T-helper 9 cell (primary cell): Measurements from ENCODE around the gene POLR2I.
A peak's percentile ranks its signal among the peaks of the same experiment; 100 is the strongest.
"Not testable (repeated sequence)": the region's sequence is repeated elsewhere in the genome, so short reads cannot be mapped to it uniquely, and the experiment has no call there.

ENCODE experiments used
- DNase-seq: peaks from one replicate; pipeline ENCODE4 v3.0.0-alpha.2; 2020
- total RNA-seq, 2 donors: gene quantifications; one replicate each; lab custom pipeline; 2026; lab: John Stamatoyannopoulos, UW

POLR2I gene
- 8.0 to 20.3 reads per million in 2 donors for total RNA-seq

DNA sequence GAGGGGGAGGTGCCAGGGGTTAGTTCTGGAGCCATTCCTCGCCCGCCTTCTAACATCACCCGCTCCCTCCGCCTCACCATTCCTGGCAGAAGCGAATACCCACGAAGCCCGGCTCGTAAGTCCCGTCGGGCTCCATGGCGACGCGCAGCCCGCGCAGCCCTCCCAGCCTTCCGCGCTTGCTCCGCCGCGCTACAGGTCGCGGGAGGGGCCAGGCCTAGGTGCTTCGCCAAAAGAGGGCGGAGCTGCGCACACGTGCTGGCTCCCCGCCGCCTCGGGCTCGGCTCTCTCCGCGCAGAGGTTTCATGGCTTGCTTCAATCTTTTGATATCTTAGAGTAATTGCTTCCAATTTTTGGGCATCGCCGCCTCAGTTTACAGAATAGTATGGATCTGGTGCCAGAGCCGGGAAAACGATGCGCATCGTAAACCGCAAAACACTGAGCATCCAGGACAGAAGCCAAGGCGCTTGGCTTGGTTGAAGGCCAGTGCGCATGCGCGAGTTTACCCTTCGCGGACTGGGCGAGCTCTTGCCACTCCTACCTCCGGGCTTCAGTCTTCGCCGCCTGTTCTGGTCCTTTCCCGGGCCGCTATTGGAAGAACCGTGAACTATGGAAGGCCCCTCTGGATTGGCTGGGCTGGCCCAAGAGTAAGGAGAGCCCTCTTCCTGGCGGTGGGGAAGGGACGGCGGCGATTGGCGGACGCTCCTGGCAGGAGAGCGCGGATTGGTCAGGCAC lies at the start of gene POLR2I:
TSS of gene POLR2I (minus strand) at position 155 of the 732 bp plus-strand sequence. CDS start at position 136, 19 bp downstream.
- DNase-seq, result peak; percentile 99

DNA sequence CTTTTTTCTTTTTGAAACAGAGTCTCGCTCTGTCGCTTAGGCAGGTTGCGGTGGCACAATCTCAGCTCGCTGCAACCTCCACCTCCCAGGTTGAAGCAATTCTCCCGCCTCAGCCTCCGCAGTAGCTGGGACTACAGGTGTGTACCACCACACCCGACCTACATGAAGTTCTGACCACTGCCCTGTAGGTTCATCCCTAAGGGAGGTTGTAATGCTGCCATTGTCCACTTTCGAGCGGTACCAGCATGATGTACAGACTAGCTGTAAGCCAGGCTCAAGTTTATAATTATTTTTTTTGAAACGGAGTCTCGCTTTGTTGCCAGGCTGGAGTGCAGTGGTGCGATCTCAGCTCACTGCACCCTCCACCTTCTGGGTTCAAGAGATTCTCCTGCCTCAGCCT lies 49.1 kb upstream of the POLR2I start:
- no peak for DNase-seq

DNA sequence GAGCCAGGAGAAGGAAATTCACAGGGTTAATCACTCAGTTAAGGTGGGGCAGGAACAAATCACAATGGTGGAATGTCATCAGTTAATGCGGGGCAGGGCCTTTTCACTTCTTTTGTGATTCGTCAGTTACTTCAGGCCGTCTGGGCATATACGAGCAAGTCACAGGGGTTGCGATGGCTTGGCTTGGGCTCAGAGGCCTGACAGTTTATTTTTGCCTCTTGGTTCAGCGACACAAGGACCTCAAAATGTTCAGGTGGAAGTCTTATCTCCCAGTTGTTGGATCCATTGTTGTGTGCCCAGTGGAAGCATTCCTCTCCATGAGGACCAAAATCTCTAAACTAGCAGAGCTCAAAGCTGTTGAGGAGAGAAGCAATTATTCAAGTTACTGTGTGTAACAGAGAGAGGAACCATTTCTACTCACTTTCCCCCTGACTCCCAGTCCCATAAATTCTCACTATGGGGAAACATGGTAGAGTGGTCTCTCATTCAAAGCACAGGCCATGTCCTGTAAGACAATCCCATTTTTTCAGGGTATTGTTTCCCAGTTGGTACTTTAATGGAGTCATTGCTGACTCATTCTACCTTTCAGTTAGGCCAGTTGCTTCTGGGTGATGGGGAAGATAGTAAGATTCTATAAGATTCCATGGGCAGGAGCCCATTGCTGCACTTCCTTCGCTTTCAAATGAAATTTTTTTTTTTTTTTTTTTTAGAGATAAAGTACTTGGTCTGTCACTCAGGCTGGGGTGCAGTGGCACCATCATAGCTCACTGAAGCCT lies 46.3 kb upstream of the POLR2I start:
- DNase-seq, result no peak

DNA sequence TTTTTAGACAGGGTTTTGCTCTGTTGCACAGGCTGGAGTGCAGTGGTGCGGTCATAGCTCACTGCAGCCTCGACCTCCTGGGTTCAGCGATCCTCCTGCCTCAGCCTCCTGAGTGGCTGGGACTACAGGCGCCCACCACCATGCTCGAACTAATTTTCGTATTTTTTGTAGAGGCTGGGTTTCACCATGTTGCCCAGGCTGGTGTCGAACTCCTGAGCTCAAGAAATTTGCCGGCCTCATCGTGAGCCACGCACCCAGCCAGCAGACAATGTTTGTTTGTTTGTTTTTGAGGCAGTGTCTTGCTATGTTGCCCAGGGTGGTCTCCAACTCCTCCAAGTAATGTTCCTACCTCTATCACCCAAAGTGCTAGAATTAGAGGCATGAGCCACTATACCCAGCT lies 38.5 kb upstream of the POLR2I start:
- DNase-seq, result no peak

DNA sequence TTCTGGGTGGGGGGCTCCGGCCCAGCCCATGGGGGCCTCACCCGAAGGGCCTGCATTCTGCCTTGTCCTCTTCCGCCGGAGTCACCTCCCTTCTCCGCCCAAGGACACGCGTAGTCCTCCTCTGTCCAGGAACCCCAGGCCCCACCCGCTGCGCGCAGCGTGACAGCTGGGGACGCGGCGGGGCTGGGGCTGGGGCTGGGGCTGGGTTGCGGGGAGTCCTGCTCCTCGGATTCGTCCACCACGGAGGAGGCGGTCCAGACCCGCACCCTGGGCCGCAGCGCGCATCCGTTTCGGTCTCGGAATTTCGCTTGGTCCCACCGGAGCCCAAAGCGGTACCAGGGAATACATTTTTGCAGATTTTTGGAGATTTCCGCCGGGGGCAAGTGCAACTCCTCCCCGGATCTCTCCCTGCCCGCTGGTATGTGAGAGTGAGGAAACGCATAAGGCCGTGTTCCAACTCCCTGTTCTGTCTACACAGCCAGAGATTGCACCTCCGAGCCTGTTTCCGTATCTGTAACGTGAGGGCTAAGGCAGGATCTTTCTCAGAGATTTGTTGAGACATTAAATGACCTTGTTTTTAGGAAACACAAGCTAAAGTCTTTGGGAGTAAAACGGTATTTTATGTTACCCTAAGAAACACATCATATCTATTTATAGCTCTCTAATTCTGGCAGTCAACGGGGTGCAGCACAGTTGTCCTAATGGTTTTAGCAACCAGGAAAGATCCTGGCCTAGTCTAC lies 37.8 kb upstream of the POLR2I start, which contains the start of gene COX7A1:
TSS of gene COX7A1 (minus strand) at position 96 of the 740 bp plus-strand sequence. CDS start at position 56, 40 bp downstream.
- no peak for DNase-seq

DNA sequence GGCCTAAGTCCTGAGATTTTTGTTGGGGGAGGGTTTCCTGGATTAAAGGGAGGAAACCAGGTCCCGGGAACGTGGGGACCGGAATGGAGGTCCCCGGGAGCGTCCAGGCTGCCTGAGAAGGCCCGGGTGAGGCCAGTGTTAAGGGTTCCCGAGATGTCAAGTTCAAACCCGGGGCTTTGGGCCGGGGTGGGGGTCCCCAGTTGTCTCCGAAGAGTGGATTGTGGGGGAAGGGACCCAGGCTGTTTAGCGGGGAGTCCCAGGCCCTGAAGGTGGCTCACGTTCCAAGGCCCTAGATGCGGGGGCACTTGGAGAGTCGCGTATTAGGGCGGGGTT lies 37.3 kb upstream of the POLR2I start:
- DNase-seq, result no peak

DNA sequence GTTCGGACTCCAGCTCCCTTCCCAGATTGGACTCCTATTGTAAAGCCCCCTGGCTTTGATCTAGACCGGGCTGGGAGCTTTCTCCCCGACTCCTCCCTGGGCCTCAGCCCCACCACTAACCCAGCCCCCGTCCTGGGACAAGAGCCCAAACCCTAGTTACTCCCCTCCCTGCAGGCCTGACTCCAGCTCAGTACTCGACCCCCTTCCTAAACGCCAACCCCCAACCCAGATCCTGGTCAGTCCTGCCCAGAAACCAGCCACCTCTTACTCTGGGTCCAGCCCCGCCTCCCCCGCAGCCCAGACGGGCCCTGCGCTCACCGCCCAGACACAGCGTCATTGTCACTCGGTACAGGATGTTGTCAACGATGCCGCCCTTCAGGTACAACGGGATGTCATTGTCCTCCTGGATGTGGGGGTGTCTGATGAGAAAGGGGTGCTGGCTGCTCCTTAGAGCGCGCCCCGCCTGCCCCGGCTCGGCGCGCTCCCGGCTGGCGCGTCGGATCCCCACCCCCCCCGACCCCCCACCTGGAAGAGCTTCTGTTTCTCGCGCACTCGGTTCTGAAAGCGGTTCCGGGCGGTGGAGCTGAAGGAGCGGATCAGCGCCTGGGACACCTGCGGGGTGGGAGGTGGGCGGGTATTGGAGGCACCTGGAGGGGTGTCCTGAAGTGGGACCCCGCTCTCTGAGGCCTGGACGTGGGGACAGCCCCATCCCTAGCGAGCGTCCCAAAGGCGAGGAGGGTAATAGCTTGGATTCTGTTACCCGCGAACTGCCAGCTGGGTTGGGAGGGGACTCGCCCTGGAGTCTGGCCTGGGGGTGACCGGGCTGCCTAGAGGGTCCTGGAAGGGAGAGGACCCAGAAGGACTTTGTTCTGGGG lies 36.7 kb upstream of the POLR2I start:
- no peak for DNase-seq

DNA sequence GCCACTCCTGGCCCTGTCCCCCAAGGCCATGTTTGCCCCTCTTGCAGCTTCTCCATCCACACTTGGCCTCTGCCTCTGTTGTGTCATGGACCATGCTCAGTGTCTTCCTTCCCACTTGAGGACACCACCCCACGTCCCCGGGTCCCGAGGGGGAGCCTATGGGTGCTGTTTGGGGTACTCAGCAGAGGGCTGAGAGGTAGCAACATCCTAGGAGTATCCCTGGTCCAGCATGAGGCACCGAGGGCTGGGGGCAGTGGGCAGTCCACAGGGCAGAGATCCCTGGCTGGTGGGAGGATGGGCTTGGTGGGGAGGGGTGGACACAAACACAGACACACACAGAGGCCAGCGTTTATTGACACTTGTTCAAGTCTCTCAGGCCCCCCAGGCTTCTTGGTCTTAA lies 35.9 kb upstream of the POLR2I start:
- DNase-seq, result no peak

DNA sequence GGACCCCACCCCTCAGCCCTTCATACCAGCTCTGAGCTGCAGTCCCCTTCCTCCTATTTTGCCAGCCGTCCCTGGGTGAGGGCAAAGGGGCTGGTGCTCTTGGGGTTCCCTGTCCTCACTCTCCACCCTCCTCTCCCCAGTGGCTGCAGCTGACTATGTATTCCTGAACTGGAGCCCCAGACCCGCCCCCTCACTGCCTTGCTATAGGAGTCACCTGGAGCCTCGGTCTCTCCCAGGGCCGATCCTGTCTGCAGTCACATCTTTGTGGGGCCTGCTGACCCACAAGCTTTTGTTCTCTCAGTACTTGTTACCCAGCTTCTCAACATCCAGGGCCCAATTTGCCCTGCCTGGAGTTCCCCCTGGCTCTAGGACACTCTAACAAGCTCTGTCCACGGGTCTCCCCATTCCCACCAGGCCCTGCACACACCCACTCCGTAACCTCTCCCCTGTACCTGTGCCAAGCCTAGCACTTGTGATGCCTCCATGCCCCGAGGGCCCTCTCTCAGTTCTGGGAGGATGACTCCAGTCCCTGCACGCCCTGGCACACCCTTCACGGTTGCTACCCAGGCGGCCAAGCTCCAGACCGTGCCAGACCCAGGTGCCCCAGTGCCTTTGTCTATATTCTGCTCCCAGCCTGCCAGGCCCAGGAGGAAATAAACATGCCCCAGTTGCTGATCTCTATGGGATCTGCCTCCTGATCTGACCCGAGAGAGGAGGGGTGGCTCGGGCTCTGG lies 35.2 kb upstream of the POLR2I start:
- no peak for DNase-seq

DNA sequence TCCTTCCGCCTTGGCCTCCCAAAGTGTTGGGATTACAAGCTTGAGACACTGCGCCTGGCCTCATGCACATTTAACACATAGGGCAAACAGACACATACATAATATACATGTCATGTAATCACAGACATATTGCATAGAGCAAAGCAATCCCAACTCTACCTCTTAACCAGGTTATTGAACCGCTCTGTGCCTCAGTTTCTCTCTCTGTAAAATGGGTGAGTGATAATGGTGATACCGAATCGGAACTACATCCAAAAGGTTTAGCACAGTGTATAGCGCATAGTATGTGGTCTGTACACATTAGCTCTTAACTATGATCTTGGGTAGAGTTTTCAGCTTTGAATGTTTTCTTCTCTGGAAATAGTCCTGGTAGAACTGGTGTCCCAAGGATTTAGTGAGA lies 29.9 kb upstream of the POLR2I start:
- DNase-seq, result no peak

DNA sequence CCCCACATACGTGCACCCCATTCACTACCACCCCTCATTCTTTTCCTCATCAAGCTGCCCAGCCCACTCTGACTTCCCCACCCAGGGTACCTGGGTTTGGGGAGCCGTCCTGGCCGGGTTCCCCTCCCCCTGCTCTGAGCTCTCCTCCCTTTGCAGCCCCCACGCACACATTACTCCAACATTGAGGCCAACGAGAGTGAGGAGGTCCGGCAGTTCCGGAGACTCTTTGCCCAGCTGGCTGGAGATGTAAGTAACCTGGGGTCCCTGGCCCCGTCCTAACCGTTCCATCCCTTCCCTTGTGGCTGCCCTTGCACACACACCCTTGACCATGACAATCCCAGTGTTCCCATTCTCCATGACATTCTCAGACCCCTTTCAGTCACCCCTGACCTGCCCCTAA lies 27.8 kb upstream of the POLR2I start:
- DNase-seq, result no peak

DNA sequence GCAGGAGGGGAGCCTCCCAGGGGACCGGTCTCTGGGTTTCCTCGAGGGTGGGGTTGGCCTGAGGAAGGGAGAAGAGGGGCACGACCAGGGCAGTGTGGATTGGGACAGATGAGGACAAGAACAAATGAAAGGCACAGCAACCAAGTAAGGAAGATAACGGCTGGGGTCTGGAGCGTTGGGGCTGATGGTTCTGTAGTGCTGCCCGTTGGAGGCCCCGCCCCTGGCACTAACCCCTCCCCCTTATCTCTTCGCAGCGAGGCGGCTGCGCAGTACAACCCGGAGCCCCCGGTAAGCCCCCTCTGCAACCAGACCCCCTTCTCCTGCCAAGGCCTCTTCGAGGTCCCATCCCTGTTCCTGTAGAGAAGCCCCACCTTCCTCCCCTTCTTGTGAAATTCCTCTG lies 27.4 kb upstream of the POLR2I start:
- no peak for DNase-seq

DNA sequence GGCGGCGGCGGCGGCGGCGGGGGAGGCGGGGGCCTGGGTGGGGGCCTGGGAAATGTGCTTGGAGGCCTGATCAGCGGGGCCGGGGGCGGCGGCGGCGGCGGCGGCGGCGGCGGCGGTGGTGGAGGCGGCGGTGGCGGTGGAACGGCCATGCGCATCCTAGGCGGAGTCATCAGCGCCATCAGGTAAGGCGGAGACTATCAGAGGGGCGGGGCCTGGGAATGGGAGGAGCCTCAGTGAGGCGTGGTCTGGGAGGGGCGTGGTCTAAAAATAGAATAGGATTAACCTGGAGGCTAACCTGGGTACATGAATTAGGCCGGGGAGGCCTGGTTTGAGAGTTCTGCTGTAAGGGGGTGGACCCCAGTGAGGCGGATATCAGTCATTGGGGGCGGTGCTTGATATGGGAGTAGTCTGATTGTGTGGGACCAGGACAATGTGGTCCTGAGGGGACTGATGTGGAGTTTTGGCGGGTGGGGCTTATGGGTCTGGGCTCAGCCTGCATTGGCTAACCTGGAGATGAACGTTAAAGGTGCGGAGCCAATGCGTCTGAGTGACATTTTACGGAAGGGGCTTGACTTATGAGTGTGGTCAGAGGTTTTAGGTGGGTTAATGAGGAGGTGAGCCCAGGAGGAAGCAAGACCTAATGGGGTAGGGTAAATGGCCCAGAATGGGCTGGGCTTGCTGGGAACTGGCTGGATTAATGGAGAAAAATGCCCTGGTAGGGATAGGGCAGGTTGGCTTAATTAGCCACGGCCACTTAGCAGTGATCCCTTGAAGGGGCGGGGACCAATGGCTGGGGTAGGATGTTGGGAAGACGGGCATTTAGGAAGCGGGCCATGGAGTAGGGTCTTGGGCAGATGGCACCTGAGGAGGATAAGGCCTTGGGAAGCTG lies 26.6 kb upstream of the POLR2I start:
- DNase-seq, result peak; percentile 92

DNA sequence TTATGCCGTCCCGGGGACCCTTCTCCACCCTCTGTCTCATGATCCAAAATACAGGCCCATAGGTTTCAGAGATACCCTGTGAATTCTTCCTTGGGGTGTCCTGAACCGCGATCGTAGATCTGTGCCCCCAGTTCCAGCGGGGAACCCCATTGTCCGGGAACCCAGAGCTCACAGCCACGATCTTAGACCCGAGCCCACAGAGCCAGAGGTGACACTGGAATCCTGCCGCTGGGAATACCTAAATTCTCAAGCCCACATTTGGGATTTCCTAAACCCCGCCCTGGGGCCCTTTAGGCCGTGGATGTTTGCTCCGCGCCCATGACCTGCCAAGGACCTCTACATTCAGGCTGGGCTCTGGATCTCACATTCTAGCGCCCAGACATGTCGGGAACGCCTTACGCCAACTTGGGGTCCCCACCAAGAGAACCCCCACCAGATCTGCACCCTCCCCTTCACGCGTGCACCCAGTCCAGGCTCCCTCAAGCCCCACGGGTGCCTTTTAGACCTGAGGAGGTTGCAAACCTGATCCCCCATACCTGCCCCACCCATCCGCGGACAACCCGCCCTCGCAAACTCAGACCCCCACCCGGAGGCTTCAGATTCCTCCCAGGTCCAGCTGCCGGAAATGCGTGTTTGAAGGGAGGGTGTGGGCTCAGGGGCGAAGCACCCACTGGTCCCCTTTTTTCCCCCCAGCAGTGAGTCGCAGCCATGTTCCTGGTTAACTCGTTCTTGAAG lies 25.8 kb upstream of the POLR2I start:
- no peak for DNase-seq

DNA sequence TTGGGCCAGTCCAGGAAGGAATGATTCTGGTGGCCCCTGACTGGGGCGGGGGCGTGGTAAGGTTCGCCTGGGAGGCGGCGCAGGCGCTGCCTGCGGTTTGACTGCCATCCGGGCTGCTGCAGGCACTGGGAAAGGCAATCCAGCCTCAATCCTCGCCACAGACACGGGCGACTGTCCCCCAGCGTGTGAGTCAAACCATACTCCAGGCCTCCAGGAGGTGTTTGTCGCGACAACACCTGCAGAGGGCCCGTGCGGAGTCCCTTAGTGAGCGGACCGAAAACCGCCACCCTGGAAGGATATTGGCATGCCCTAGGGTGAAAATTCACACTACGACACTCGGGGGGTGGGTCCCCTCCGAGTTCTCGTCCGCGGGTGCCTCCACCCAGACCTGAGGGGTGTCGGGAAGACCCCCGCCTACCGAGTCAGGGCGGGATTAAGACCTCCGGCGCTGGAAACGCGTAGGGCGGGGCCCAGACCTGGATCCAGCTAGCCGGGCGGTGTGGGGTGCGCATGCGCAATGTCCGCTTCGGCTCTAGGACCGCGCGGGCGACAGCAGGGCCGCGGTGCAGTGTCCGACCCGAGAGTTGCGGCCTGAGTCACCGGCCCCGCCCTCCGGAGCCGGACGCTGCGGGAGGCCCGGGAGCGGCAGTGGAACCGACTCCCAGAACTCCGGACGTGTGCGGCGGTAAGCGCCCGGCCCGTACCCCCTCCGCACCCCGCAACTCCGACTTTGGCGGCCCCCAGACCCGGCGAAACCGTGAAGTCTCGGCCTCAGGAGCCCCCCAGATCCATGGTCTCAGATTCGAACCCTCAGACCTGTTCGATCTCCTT lies 25.0 kb upstream of the POLR2I start, which contains the start of gene CAPNS1:
TSS of gene CAPNS1 (plus strand) at position 594 of the 831 bp plus-strand sequence. CDS start 946 bp downstream, outside the sequence.
- peak; percentile 82 for DNase-seq

DNA sequence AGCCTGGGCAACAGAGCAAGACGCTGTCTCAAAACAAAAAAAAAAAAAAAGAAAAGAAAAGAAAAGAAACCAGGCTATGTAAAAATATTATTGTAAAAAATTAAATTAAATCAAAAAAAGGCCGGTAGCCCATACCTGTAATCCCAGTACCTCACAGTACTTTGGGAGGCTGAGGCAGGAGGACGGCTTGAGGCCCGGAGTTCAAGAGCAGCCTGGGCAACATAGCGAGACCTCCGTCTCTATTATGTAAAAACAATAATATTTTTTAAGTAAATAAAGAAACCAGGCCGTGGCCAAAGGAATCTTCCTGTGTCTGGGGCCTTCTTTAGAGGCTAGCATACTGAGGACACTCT lies 24.4 kb upstream of the POLR2I start:
- no peak for DNase-seq

DNA sequence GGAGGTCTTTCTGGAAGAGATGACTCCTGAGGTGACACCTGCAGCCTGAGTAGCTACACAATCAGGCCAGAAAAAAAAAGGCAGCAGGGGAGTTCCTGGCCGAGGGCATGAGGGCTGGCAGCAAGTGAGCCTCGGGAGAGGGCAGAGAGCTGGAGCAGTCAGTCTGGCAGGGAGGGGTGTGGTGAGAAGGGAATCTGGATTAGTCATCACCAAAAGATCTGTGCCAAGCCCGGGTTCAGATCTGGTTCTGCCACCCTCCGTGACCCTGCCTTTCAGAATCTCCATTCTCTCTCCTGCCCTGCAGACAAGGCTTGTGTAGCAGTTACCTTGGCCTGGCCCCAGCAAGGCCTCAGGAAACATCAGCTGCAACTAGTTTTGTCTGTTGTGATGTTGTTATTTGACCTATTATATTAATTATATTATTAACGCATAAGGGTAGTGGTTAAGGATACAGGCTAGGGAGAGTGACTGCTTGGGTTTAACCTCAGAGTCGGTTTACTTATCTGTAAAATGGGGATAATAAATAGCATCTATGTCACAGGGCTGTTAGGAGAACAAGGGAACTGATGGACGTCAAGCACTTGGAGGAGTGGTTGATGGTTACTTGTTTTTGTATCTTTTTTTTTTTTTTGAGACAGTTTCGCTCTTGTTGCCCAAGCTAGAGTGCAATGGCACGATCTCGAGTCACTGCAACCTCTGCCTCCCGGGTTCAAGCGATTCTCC lies 22.4 kb upstream of the POLR2I start:
- DNase-seq, result no peak

DNA sequence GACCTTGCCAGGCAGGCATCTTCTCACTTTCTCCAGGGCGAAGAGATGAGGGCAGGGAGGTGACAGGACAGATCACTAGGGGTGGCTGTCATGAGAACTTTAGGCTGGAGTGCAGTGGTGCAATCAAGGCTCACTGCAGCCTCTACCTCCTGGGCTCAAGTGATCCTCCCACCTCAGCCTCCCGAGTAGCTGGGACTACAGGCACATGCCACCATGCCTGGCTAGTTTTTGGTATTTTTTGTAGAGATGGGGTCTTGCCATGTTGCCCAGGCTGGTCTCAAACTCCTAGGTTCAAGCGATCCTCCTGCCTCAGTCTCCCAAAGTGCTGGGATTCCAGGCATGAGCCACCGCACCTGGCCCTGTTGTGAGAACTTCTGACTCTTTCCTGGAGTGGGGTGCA lies 20.2 kb upstream of the POLR2I start:
- not testable (repeated sequence) for DNase-seq
